Natural killer cell (primary cell): ENCODE results near the gene ZSWIM1. TPM values are rescaled to one million over a fixed set of nuclear protein-coding genes. Genes with fewer than 3 reads are reported as not detected.
A peak's percentile ranks its signal among the peaks of the same experiment; 100 is the strongest.

ENCODE experiments used
- ATAC-seq, 3 donors: fragments of 150-1000 bp in 2 of 3; fragments of 200-7000 bp in 1 of 3; cut with Tn5 transposase; 1 replicate in 1 of 3; 2 replicates in 2 of 3; pipeline ENCODE4 v1.10.0; 2021; ENCODE audit warnings: mild to moderate bottlenecking in 2 of 3, moderate library complexity in 2 of 3
- DNase-seq, 2 donors: peaks; one replicate each; pipeline versions ENCODE4 v3.0.0 to v3.0.0-alpha.2; 2013 to 2021; ENCODE audit warnings: mixed read lengths in 1 of 2
- H3K27ac ChIP-seq: one replicate; pipeline ENCODE4 v1.5.1; 2013; ENCODE audit warnings: mild to moderate bottlenecking, low read length
- H3K27me3 ChIP-seq: one replicate; pipeline ENCODE4 v1.6.1; 2013; ENCODE audit warnings: low read length; ENCODE audit not compliant: control insufficient read depth, insufficient read depth
- H3K36me3 ChIP-seq: one replicate; pipeline ENCODE4 v1.6.1; 2013; ENCODE audit warnings: low read length; ENCODE audit not compliant: control insufficient read depth, insufficient read depth
- H3K4me1 ChIP-seq: one replicate; pipeline ENCODE4 v1.6.1; 2013; ENCODE audit warnings: low read length; ENCODE audit not compliant: control insufficient read depth, insufficient read depth
- H3K4me3 ChIP-seq: one replicate; pipeline ENCODE4 v1.5.1; 2013; ENCODE audit warnings: low read length
- H3K9me3 ChIP-seq: one replicate; pipeline ENCODE4 v1.6.1; 2013; ENCODE audit warnings: low read length; ENCODE audit not compliant: control insufficient read depth, insufficient read depth
- H3K27ac Mint-ChIP-seq, 2 donors: one replicate each; pipeline ENCODE4 v1.8.0; 2022; ENCODE audit warnings: mild to moderate bottlenecking in 2 of 2, mixed read lengths in 2 of 2, moderate library complexity in 1 of 2
- H3K27me3 Mint-ChIP-seq, 2 donors: one replicate each; pipeline ENCODE4 v1.8.0; 2022; ENCODE audit warnings: low read depth in 2 of 2, mixed read lengths in 2 of 2
- H3K36me3 Mint-ChIP-seq: one replicate; pipeline ENCODE4 v1.8.0; 2022; ENCODE audit warnings: mixed read lengths
- H3K4me1 Mint-ChIP-seq, 2 donors: one replicate each; pipeline ENCODE4 v1.8.0; 2022; ENCODE audit warnings: mixed read lengths in 2 of 2
- H3K4me3 Mint-ChIP-seq: one replicate; pipeline ENCODE4 v1.8.0; 2022; ENCODE audit warnings: mild to moderate bottlenecking, moderate library complexity, mixed read lengths
- H3K9me3 Mint-ChIP-seq, 2 donors: one replicate each; pipeline ENCODE4 v1.8.0; 2022; ENCODE audit warnings: mixed read lengths in 2 of 2
- whole genome bisulfite sequencing: methylation state at CpG from one replicate; pipeline ENCODE4 v1.1.7; 2013; ENCODE audit warnings: missing lambda C conversion rate; ENCODE audit not compliant: insufficient coverage; 5-methylcytosine and 5-hydroxymethylcytosine counted together
- intact Hi-C: fragments of 100-400 bp; cut with micrococcal nuclease; formaldehyde crosslinking; loops from one replicate; pipeline ENCODE4 v1.14.2; 2022
- total RNA-seq, 4 donors: library from RNA; stranded (reverse); fragments of 120-200 nt in 1 of 4; gene quantifications; one replicate each; pipeline versions ENCODE4 v1.2.3 to v1.2.4, GENCODE V29; 2013 to 2022
- TF ChIP-seq, protein P1 (sequence below): fragments of 200-600 bp; IDR thresholded peaks from one replicate; pipeline ENCODE4 v1.8.0; 2022; ENCODE audit warnings: antibody characterized with exemption

Gene ZSWIM1
- total RNA-seq, 3 donors from 2014 or later (not counting 1 experiment from before 2014, with no cell fraction given): 0.59 to 2.4 (median 0.89) TPM

DNA sequence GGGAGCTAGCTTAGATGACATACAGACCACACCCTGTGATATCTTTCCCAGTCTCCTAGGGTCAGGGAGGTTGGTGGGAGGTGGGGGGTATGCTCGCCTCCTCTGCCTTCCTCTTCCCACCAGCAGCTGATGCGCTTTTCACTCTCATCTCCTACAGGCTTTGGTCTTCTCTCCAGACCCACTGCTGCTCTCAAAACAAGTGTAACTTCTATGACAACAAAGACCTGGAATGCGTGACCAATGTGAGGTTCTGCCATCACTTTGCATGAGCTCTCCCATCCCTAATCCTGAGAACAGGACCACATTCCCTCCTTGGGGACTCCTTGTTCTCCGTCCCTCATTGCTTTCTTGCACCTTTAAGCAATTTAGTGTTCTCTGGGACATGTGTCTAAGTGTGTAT is 12.8 kb downstream of the ZSWIM1 start:
- Histone ChIP-seq H3K27me3 (no peaks in the 10 kb centered on the region), H3K4me1 (peaks cover 38% of the 10 kb centered on the region), H3K4me3 (no peak overlapping the region), H3K36me3 (peaks cover 17% of the 10 kb centered on the region), H3K9me3 (no peaks in the 10 kb centered on the region), H3K27ac (no peak overlapping the region)
- no peaks in the 10 kb centered on the region for H3K36me3 Mint-ChIP-seq
- H3K27me3 Mint-ChIP-seq: no peaks in the 10 kb centered on the region
- peak overlapping the region; percentile 42 for H3K4me3 Mint-ChIP-seq
- no peak for ATAC-seq
- TF ChIP-seq, protein P1, sequence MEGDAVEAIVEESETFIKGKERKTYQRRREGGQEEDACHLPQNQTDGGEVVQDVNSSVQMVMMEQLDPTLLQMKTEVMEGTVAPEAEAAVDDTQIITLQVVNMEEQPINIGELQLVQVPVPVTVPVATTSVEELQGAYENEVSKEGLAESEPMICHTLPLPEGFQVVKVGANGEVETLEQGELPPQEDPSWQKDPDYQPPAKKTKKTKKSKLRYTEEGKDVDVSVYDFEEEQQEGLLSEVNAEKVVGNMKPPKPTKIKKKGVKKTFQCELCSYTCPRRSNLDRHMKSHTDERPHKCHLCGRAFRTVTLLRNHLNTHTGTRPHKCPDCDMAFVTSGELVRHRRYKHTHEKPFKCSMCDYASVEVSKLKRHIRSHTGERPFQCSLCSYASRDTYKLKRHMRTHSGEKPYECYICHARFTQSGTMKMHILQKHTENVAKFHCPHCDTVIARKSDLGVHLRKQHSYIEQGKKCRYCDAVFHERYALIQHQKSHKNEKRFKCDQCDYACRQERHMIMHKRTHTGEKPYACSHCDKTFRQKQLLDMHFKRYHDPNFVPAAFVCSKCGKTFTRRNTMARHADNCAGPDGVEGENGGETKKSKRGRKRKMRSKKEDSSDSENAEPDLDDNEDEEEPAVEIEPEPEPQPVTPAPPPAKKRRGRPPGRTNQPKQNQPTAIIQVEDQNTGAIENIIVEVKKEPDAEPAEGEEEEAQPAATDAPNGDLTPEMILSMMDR: no peak
- H3K27ac Mint-ChIP-seq: no peak overlapping the region
- peaks cover 5 to 24% of the 10 kb centered on the region in 2 donors for H3K4me1 Mint-ChIP-seq
- no peak for DNase-seq
- intact Hi-C loops: no loop called here
- no peaks in the 10 kb centered on the region for H3K9me3 Mint-ChIP-seq
- WGBS: 96% methylated on average over 2 of the region's 4 CpGs

DNA sequence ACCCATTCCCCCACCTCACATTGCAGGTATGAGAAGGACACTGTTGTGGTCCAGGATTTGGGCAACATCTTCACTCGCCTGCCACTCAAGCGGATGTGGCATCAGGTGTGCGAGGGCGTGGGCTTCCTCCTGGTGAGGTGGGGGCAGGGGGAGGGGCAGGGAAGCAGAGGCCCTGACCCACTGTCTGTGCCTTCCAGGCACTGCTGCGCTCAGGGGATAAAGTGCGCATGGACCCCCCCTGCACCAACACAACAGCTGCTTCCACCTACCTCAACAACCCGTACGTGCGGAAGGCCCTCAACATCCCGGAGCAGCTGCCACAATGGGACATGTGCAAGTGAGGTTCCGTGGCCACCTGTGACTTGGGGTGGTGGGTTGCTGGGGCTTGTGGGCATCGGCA is 13.8 kb downstream of the ZSWIM1 start:
- Histone ChIP-seq H3K27ac (no peak overlapping the region), H3K9me3 (no peaks in the 10 kb centered on the region), H3K27me3 (no peaks in the 10 kb centered on the region), H3K4me3 (no peak overlapping the region), H3K4me1 (peaks cover 38% of the 10 kb centered on the region), H3K36me3 (peaks cover 17% of the 10 kb centered on the region)
- DNase-seq (no peak), ATAC-seq (no peak)
- no peak overlapping the region for H3K27ac Mint-ChIP-seq
- intact Hi-C loops: no loop called here
- no peak overlapping the region for H3K4me3 Mint-ChIP-seq
- no peaks in the 10 kb centered on the region for H3K27me3 Mint-ChIP-seq
- no peaks in the 10 kb centered on the region for H3K36me3 Mint-ChIP-seq
- TF ChIP-seq, protein P1: no peak
- peaks cover 5 to 24% of the 10 kb centered on the region in 2 donors for H3K4me1 Mint-ChIP-seq
- no peaks in the 10 kb centered on the region for H3K9me3 Mint-ChIP-seq
- WGBS: 79% methylated on average over 12 of the region's 12 CpGs

DNA sequence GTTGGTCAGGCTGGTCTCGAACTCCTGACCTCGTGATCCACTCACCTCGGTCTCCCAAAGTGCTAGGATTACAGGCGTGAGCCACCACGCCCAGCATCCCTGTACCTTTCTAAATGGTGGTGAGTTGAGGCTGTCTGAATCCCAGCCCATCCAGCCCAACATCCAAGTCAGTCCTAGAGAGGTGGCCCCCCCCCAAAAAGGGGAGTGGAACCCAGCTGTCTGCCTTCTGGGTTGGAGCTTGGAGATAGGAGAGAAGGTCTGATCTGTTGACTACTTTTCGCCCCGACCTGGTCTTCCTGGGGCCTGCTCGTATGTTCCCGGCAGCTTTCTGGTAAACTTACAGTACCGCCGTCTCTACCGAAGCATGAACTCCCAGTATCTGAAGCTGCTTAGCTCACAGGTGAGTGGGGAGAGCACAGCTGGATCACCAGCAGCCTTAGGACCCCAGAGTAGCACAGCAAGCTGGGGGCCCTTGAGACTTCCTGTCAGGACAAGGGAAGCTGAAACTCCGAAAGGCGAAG is 15.7 kb downstream of the ZSWIM1 start:
- no peak overlapping the region for H3K27ac Mint-ChIP-seq
- no peaks in the 10 kb centered on the region for H3K27me3 ChIP-seq
- no peak overlapping the region for H3K4me3 Mint-ChIP-seq
- ATAC-seq (no peak), DNase-seq (no peak)
- no peaks in the 10 kb centered on the region for H3K9me3 Mint-ChIP-seq
- no peak overlapping the region for H3K27ac ChIP-seq
- H3K27me3 Mint-ChIP-seq: no peaks in the 10 kb centered on the region
- no peaks in the 10 kb centered on the region for H3K36me3 Mint-ChIP-seq
- TF ChIP-seq, protein P1: no peak
- H3K4me1 ChIP-seq: peaks cover 22% of the 10 kb centered on the region
- peaks cover 17% of the 10 kb centered on the region for H3K36me3 ChIP-seq
- H3K4me3 ChIP-seq: no peak overlapping the region
- 96% methylated on average over 14 of the region's 14 CpGs for WGBS
- peaks cover 0 to 11% of the 10 kb centered on the region in 2 donors for H3K4me1 Mint-ChIP-seq
- intact Hi-C loops: no loop called here
- no peaks in the 10 kb centered on the region for H3K9me3 ChIP-seq

DNA sequence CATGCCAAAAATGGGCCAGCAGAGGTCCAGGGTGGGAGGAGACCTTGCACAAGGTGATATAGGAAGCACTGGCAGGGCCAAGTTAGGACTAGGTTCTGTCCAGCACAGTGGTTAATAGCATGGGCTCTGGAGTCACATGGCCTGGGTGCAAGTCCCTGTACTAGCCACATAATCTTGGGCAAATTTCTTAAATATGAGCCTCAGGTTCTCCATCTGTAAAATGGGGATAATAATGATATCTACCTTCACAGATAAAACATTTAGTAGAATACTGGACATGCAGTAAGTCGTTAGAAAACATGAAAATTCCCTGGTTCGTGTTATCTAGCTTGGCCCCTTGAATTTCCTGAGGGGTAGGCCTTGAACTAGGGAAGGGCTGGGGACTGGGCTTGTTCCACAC is 16.3 kb downstream of the ZSWIM1 start:
- intact Hi-C loops: no loop called here
- Mint-ChIP-seq H3K27ac (no peak overlapping the region), H3K9me3 (no peaks in the 10 kb centered on the region), H3K36me3 (no peaks in the 10 kb centered on the region), H3K27me3 (no peaks in the 10 kb centered on the region), H3K4me3 (no peak overlapping the region), H3K4me1 (peaks cover 0 to 5% of the 10 kb centered on the region in 2 donors)
- TF ChIP-seq, protein P1: no peak
- no peak for ATAC-seq
- peaks cover 16% of the 10 kb centered on the region for H3K4me1 ChIP-seq
- no peak overlapping the region for H3K27ac ChIP-seq
- H3K4me3 ChIP-seq: no peak overlapping the region
- 100% methylated on average over 2 of the region's 2 CpGs for WGBS
- no peak for DNase-seq
- H3K27me3 ChIP-seq: no peaks in the 10 kb centered on the region
- no peaks in the 10 kb centered on the region for H3K9me3 ChIP-seq
- H3K36me3 ChIP-seq: peaks cover 17% of the 10 kb centered on the region
